Measurements from ENCODE around the gene AUTS2. TPM values are rescaled to one million over a fixed set of nuclear protein-coding genes. Genes with fewer than 3 reads are reported as not detected.

Gene AUTS2
- total and polyA plus RNA-seq, 2 donors (not counting 1 experiment from before 2014, with no cell fraction given): 0.60 to 9.1 TPM

GRCh38 chr7:70257921-70258320, 659.6 kb downstream of the AUTS2 start:
- no peak for TF ChIP-seq CTCF (conservative IDR thresholded peaks at IDR 0.05 in 1 of 2, IDR thresholded peaks at IDR 0.05 in 1 of 2; ENCODE audit: low read depth in 1 of 2, low read length in 2 of 2)
- TF ChIP-seq EZH2 (IDR thresholded peaks at IDR 0.05; ENCODE audit: low read length, missing control alignments): no peak
- Histone ChIP-seq H2AFZ (ENCODE audit: low read length) (no peak overlapping the region), H3K27me3 (ENCODE audit: control insufficient read depth, insufficient read depth, low read length) (no peaks in the 10 kb centered on the region), H3K4me1 (ENCODE audit: control insufficient read depth, extremely low read depth, insufficient read depth, low read length) (no peaks in the 10 kb centered on the region), H3K27ac (ENCODE audit: insufficient read depth, low read length) (no peak overlapping the region), H3K4me2 (ENCODE audit: extremely low read depth, insufficient read depth, low read length) (no peak overlapping the region), H4K20me1 (ENCODE audit: control insufficient read depth, extremely low read depth, insufficient read depth, low read length) (no peaks in the 10 kb centered on the region), H3K79me2 (ENCODE audit: control insufficient read depth, insufficient read depth, low read length) (no peaks in the 10 kb centered on the region), H3K36me3 (ENCODE audit: control insufficient read depth, insufficient read depth, low read length) (no peaks in the 10 kb centered on the region), H3K9ac (ENCODE audit: insufficient read depth, low read length) (no peak overlapping the region), H3K9me3 (ENCODE audit: control insufficient read depth, insufficient read depth, low read depth, low read length) (no peaks in the 10 kb centered on the region), H3K4me3 (replicated peaks in 1 of 4; ENCODE audit: control extremely low read depth in 1 of 4, insufficient read depth in 1 of 4, low read depth in 3 of 4, low read length in 4 of 4) (no peak overlapping the region)
- no peak for DNase-seq (ENCODE audit: low read depth in 2 of 2)

GRCh38 chr7:70259502-70259901, 661.2 kb downstream of the AUTS2 start:
- no peak overlapping the region for H3K4me3 ChIP-seq (replicated peaks in 1 of 4; ENCODE audit: control extremely low read depth in 1 of 4, insufficient read depth in 1 of 4, low read depth in 3 of 4, low read length in 4 of 4)
- H3K4me2 ChIP-seq (ENCODE audit: extremely low read depth, insufficient read depth, low read length): no peak overlapping the region
- DNase-seq (ENCODE audit: low read depth in 2 of 2): peak; percentile 4 to 72
- H3K79me2 ChIP-seq (ENCODE audit: control insufficient read depth, insufficient read depth, low read length): no peaks in the 10 kb centered on the region
- no peaks in the 10 kb centered on the region for H3K36me3 ChIP-seq (ENCODE audit: control insufficient read depth, insufficient read depth, low read length)
- H3K9ac ChIP-seq (ENCODE audit: insufficient read depth, low read length): no peak overlapping the region
- H3K4me1 ChIP-seq (ENCODE audit: control insufficient read depth, extremely low read depth, insufficient read depth, low read length): no peaks in the 10 kb centered on the region
- H4K20me1 ChIP-seq (ENCODE audit: control insufficient read depth, extremely low read depth, insufficient read depth, low read length): no peaks in the 10 kb centered on the region
- no peak overlapping the region for H2AFZ ChIP-seq (ENCODE audit: low read length)
- H3K27me3 ChIP-seq (ENCODE audit: control insufficient read depth, insufficient read depth, low read length): no peaks in the 10 kb centered on the region
- no peaks in the 10 kb centered on the region for H3K9me3 ChIP-seq (ENCODE audit: control insufficient read depth, insufficient read depth, low read depth, low read length)
- TF ChIP-seq CTCF (conservative IDR thresholded peaks at IDR 0.05 in 1 of 2, IDR thresholded peaks at IDR 0.05 in 1 of 2; ENCODE audit: low read depth in 1 of 2, low read length in 2 of 2): no peak
- no peak for TF ChIP-seq EZH2 (IDR thresholded peaks at IDR 0.05; ENCODE audit: low read length, missing control alignments)
- no peak overlapping the region for H3K27ac ChIP-seq (ENCODE audit: insufficient read depth, low read length)

GRCh38 chr7:70263471-70264255, 665.4 kb downstream of the AUTS2 start:
- Histone ChIP-seq H3K4me2 (ENCODE audit: extremely low read depth, insufficient read depth, low read length) (no peak overlapping the region), H3K9ac (ENCODE audit: insufficient read depth, low read length) (no peak overlapping the region), H3K4me1 (ENCODE audit: control insufficient read depth, extremely low read depth, insufficient read depth, low read length) (no peaks in the 10 kb centered on the region), H3K79me2 (ENCODE audit: control insufficient read depth, insufficient read depth, low read length) (no peaks in the 10 kb centered on the region), H3K9me3 (ENCODE audit: control insufficient read depth, insufficient read depth, low read depth, low read length) (no peaks in the 10 kb centered on the region), H4K20me1 (ENCODE audit: control insufficient read depth, extremely low read depth, insufficient read depth, low read length) (no peaks in the 10 kb centered on the region), H3K36me3 (ENCODE audit: control insufficient read depth, insufficient read depth, low read length) (no peaks in the 10 kb centered on the region), H3K27ac (ENCODE audit: insufficient read depth, low read length) (no peak overlapping the region), H3K4me3 (replicated peaks in 1 of 4; ENCODE audit: control extremely low read depth in 1 of 4, insufficient read depth in 1 of 4, low read depth in 3 of 4, low read length in 4 of 4) (no peak overlapping the region), H3K27me3 (ENCODE audit: control insufficient read depth, insufficient read depth, low read length) (no peaks in the 10 kb centered on the region), H2AFZ (ENCODE audit: low read length) (no peak overlapping the region)
- no peak for DNase-seq (ENCODE audit: low read depth in 2 of 2)
- TF ChIP-seq EZH2 (IDR thresholded peaks at IDR 0.05; ENCODE audit: low read length, missing control alignments): no peak
- TF ChIP-seq CTCF (conservative IDR thresholded peaks at IDR 0.05 in 1 of 2, IDR thresholded peaks at IDR 0.05 in 1 of 2; ENCODE audit: low read depth in 1 of 2, low read length in 2 of 2): no peak
